ENCODE measurements around the gene TEKT1.

The TEKT1 gene

GRCh38 chr17:6768447-6768846 lies 63.1 kb downstream of the TEKT1 start:
- no peak for DNase-seq (ENCODE audit: low read depth in 1 of 2, low spot score in 1 of 2)

- no peak for DNase-seq (ENCODE audit: low read depth in 1 of 2, low spot score in 1 of 2)
These were observed 69.8 kb downstream of the TEKT1 start for GRCh38 chr17:6761779-6762178.

- no peak for DNase-seq (ENCODE audit: low read depth in 1 of 2, low spot score in 1 of 2)
These were observed 73.8 kb downstream of the TEKT1 start for GRCh38 chr17:6757747-6758146.

GRCh38 chr17:6756425-6757031 lies 75.0 kb downstream of the TEKT1 start:
- DNase-seq (ENCODE audit: low read depth in 1 of 2, low spot score in 1 of 2), result no peak

GRCh38 chr17:6755731-6756184 lies 75.8 kb downstream of the TEKT1 start, which contains the start of gene XAF1:
Gene XAF1 (plus strand): TSS chr17:6756046. CDS start chr17:6756079, 33 bp downstream.
- DNase-seq (ENCODE audit: low read depth in 1 of 2, low spot score in 1 of 2), result no peak

GRCh38 chr17:6755281-6755680 lies 76.2 kb downstream of the TEKT1 start:
- no peak for DNase-seq (ENCODE audit: low read depth in 1 of 2, low spot score in 1 of 2)

GRCh38 chr17:6753546-6753945 lies 78.0 kb downstream of the TEKT1 start:
- no peak for DNase-seq (ENCODE audit: low read depth in 1 of 2, low spot score in 1 of 2)

GRCh38 chr17:6753006-6753445 lies 78.5 kb downstream of the TEKT1 start:
- no peak for DNase-seq (ENCODE audit: low read depth in 1 of 2, low spot score in 1 of 2)

GRCh38 chr17:6752068-6752909 lies 79.2 kb downstream of the TEKT1 start:
- DNase-seq (ENCODE audit: low read depth in 1 of 2, low spot score in 1 of 2), result no peak

GRCh38 chr17:6749519-6749918 lies 82.0 kb downstream of the TEKT1 start:
- DNase-seq (ENCODE audit: low read depth in 1 of 2, low spot score in 1 of 2), result no peak

- no peak for DNase-seq (ENCODE audit: low read depth in 1 of 2, low spot score in 1 of 2)
These were observed 82.9 kb downstream of the TEKT1 start for GRCh38 chr17:6748617-6749016.

All from activated T-helper 1 cell treated with anti-CD3 and anti-CD28 coated beads, Interleukin-2, amount 50 U/mL, for 16 hours (primary cell).